A673 (cell line): ENCODE measurements around the gene DDR1. TPM values are rescaled to one million over a fixed set of nuclear protein-coding genes. Genes with fewer than 3 reads are reported as not detected.
A peak's percentile ranks its signal among the peaks of the same experiment; 100 is the strongest.

Experiments
- BruUV-seq: library from RNA; stranded (reverse); fragments of 400-500 nt; replicated peaks from 2 replicates; lab custom pipeline; 2021; lab: Mats Ljungman, UMichigan
- CTCF ChIA-PET: fragments of 300-600 bp; sonication (Branson Sonifier 250); formaldehyde crosslinking; loops from one replicate; lab custom pipeline; 2022; ENCODE audit warnings: antibody characterized with exemption; lab: Charles Lee
- POLR2A ChIA-PET: fragments of 300-600 bp; sonication (Branson Sonifier 250); formaldehyde crosslinking; loops from one replicate; lab custom pipeline; 2022; ENCODE audit warnings: antibody characterized with exemption; ENCODE audit not compliant: low non-redundant PET; lab: Charles Lee
- DNase-seq: peaks from one replicate; pipeline ENCODE4 v3.0.0-alpha.2; 2015; ENCODE audit warnings: low spot score
- H3K27ac ChIP-seq: fragments of 200-600 bp; sonication (generic); 2 replicates; pipeline ENCODE4 v1.5.1; 2016; ENCODE audit warnings: mixed run types, low read depth, mild to moderate bottlenecking, mixed read lengths, antibody characterized with exemption, low read length; ENCODE audit not compliant: poor library complexity, severe bottlenecking
- H3K27me3 ChIP-seq: fragments of 200-600 bp; sonication (generic); replicated peaks from 2 replicates; pipeline ENCODE4 v1.6.1; 2017; ENCODE audit warnings: mixed run types, low read depth, mild to moderate bottlenecking, mixed read lengths, antibody characterized with exemption, low read length; ENCODE audit not compliant: insufficient read depth, poor library complexity
- H3K36me3 ChIP-seq: fragments of 200-600 bp; sonication (generic); 2 replicates; pipeline ENCODE4 v1.6.1; 2016; ENCODE audit warnings: mixed run types, mild to moderate bottlenecking, mixed read lengths, antibody characterized with exemption, low read length; ENCODE audit not compliant: insufficient read depth, poor library complexity, severe bottlenecking
- H3K4me1 ChIP-seq: fragments of 200-600 bp; sonication (generic); 2 replicates; pipeline ENCODE4 v1.6.1; 2017; ENCODE audit warnings: mixed run types, mild to moderate bottlenecking, mixed read lengths, antibody characterized with exemption, low read length; ENCODE audit not compliant: insufficient read depth, poor library complexity, severe bottlenecking
- H3K4me3 ChIP-seq: fragments of 200-600 bp; sonication (generic); 2 replicates; pipeline ENCODE4 v1.5.1; 2016; ENCODE audit warnings: low read depth, mixed run types, mild to moderate bottlenecking, mixed read lengths, low read length; ENCODE audit not compliant: poor library complexity, severe bottlenecking
- H3K9me3 ChIP-seq: fragments of 200-600 bp; sonication (generic); 2 replicates; pipeline ENCODE4 v1.6.1; 2016; ENCODE audit warnings: mixed run types, low read depth, mild to moderate bottlenecking, mixed read lengths, antibody characterized with exemption, low read length; ENCODE audit not compliant: poor library complexity, severe bottlenecking
- CTCF ChIP-seq: fragments of 300-800, 200-600 bp; sonication (generic); conservative IDR thresholded peaks from 2 replicates; pipeline ENCODE4 v1.5.1; 2017; ENCODE audit warnings: low read depth, mild to moderate bottlenecking, antibody characterized with exemption, low read length, moderate library complexity, mixed read lengths
- EZH2 ChIP-seq: fragments of 200-600 bp; sonication (generic); IDR thresholded peaks from 2 replicates; pipeline ENCODE4 v1.6.1; 2017; ENCODE audit warnings: borderline replicate concordance, low read depth, mild to moderate bottlenecking, mixed read lengths, antibody characterized with exemption, low read length; ENCODE audit not compliant: poor library complexity, severe bottlenecking
- intact Hi-C: fragments of 100-400 bp; cut with micrococcal nuclease; formaldehyde crosslinking; loops from one replicate; pipeline ENCODE4 v1.10.0; 2022; ENCODE audit not compliant: unreplicated experiment
- total RNA-seq: library from RNA; stranded (reverse); gene quantifications from 2 replicates; pipeline ENCODE4 v1.2.3, GENCODE V29; 2021

DDR1 gene
- total RNA-seq, 1 experiment from 2014 or later: 57.9 TPM

- no peaks in the 10 kb centered on the region for H3K9me3 ChIP-seq
- peaks cover 9% of the 10 kb centered on the region for H3K4me1 ChIP-seq
- POLR2A ChIA-PET: no interaction called here
- CTCF ChIA-PET: interaction anchor here (0.6 kb wide), 1 partner anchor 376 kb away, joined by 3 read pairs; no protein-coding TSS in a partner anchor
- intact Hi-C loops: no loop called here
- DNase-seq: no peak
- no peak overlapping the region for H3K4me3 ChIP-seq
- BruUV-seq: no TSS peak
- no peaks in the 10 kb centered on the region for H3K36me3 ChIP-seq
- H3K27ac ChIP-seq: no peak overlapping the region
- TF ChIP-seq CTCF: no peak
- no peak for TF ChIP-seq EZH2
- no peaks in the 10 kb centered on the region for H3K27me3 ChIP-seq
Observed at GRCh38 chr6:30843611-30843998, 40.7 kb upstream of the DDR1 start.

GRCh38 chr6:30844118-30844535, 40.2 kb upstream of the DDR1 start:
- H3K36me3 ChIP-seq: no peaks in the 10 kb centered on the region
- TF ChIP-seq EZH2 (no peak), CTCF (no peak)
- H3K27me3 ChIP-seq: no peaks in the 10 kb centered on the region
- DNase-seq: no peak
- H3K4me3 ChIP-seq: no peak overlapping the region
- no peak overlapping the region for H3K27ac ChIP-seq
- POLR2A ChIA-PET: no interaction called here
- BruUV-seq: no TSS peak
- CTCF ChIA-PET: no interaction called here
- intact Hi-C loops: no loop called here
- H3K4me1 ChIP-seq: peaks cover 9% of the 10 kb centered on the region
- no peaks in the 10 kb centered on the region for H3K9me3 ChIP-seq

GRCh38 chr6:30845183-30845582, 39.1 kb upstream of the DDR1 start:
- peak; percentile 31 for DNase-seq
- TF ChIP-seq CTCF (no peak), EZH2 (no peak)
- ChIA-PET POLR2A (interaction anchor here (0.5 kb wide), 1 partner anchor 1950 kb away, joined by 3 read pairs; no protein-coding TSS in a partner anchor), CTCF (no interaction called here)
- peaks cover 9% of the 10 kb centered on the region for H3K4me1 ChIP-seq
- intact Hi-C loops: no loop called here
- H3K36me3 ChIP-seq: no peaks in the 10 kb centered on the region
- BruUV-seq: no TSS peak
- no peaks in the 10 kb centered on the region for H3K27me3 ChIP-seq
- no peak overlapping the region for H3K4me3 ChIP-seq
- H3K9me3 ChIP-seq: no peaks in the 10 kb centered on the region
- no peak overlapping the region for H3K27ac ChIP-seq
